Measurements from ENCODE around the gene SEC16A. TPM values are rescaled to one million over a fixed set of nuclear protein-coding genes. Genes with fewer than 3 reads are reported as not detected.

Gene SEC16A
- total RNA-seq, 4 donors from 2014 or later = 35.5 to 71.0 (median 50.5) TPM

DNA sequence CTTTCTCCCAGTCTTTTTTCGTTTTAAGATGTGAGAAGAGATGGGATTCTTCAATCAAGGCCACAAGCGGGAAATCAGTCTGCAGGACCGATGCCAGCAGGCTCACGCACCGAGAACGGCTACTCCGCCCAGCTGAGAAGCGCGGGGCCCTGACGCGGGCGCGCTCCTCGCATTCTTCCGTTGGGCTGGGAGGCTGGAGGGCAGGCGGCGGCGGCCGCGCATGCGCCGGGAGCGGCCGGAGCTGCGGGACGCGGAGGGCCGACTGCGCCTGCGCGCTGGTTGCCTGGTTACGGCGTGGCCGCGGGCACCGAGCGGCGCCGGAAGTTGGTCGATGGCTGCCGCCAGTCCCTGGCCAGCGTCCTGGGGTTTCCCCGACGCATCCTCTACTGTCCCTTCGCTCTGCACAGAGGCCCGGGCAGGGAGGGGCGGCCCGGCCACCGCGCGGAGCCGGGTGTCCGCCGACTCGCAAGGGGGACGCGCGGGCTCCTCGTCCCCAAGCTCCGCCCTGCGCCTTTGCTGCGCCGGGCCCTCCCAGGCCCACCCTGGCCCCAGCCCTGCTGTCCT, 831 bp upstream of the SEC16A start:
- peak; percentile 81 for ATAC-seq
- peaks cover 0 to 12% of the 10 kb centered on the region in 2 donors for H3K36me3 ChIP-seq
- WGBS, 2 donors (ENCODE audit: low coverage in 1 of 2) = no CpG with 5 or more reads among the region's 63 CpGs
- TF ChIP-seq EP300 (IDR thresholded peaks at IDR 0.05) = no peak
- TF ChIP-seq POLR2AphosphoS5 (IDR thresholded peaks at IDR 0.05) = no peak
- TF ChIP-seq POLR2A (IDR thresholded peaks at IDR 0.05) = peak; percentile 29 to 56
- TF ChIP-seq, protein P1, sequence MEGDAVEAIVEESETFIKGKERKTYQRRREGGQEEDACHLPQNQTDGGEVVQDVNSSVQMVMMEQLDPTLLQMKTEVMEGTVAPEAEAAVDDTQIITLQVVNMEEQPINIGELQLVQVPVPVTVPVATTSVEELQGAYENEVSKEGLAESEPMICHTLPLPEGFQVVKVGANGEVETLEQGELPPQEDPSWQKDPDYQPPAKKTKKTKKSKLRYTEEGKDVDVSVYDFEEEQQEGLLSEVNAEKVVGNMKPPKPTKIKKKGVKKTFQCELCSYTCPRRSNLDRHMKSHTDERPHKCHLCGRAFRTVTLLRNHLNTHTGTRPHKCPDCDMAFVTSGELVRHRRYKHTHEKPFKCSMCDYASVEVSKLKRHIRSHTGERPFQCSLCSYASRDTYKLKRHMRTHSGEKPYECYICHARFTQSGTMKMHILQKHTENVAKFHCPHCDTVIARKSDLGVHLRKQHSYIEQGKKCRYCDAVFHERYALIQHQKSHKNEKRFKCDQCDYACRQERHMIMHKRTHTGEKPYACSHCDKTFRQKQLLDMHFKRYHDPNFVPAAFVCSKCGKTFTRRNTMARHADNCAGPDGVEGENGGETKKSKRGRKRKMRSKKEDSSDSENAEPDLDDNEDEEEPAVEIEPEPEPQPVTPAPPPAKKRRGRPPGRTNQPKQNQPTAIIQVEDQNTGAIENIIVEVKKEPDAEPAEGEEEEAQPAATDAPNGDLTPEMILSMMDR (IDR thresholded peaks at IDR 0.05) = no peak
- H3K9me3 ChIP-seq = no peaks in the 10 kb centered on the region
- H3K4me3 ChIP-seq = peak overlapping the region; percentile 25 to 99
- H3K27me3 ChIP-seq = no peaks in the 10 kb centered on the region
- H3K27ac ChIP-seq = peak overlapping the region; percentile 75 to 100 (median 96)
- peaks cover 3 to 62% (median 20%) of the 10 kb centered on the region in 3 donors for H3K4me1 ChIP-seq

- TF ChIP-seq POLR2AphosphoS5 (IDR thresholded peaks at IDR 0.05) (no peak), EP300 (IDR thresholded peaks at IDR 0.05) (no peak), POLR2A (IDR thresholded peaks at IDR 0.05) (no peak)
- TF ChIP-seq, protein P1 (IDR thresholded peaks at IDR 0.05) = no peak
- Histone ChIP-seq H3K36me3 (peaks cover 0 to 27% of the 10 kb centered on the region in 2 donors), H3K4me3 (peak overlapping the region; percentile 99), H3K27me3 (no peaks in the 10 kb centered on the region), H3K9me3 (no peaks in the 10 kb centered on the region), H3K27ac (peak overlapping the region; percentile 99 to 100 (median 100)), H3K4me1 (peaks cover 3 to 56% (median 20%) of the 10 kb centered on the region in 3 donors)
- WGBS, 2 donors (ENCODE audit: low coverage in 1 of 2) = 0 to 1% methylated on average over 3 to 14 of the region's 39 CpGs
- no peak for ATAC-seq
Observed at GRCh38 chr9:136482046-136482792, 621 bp downstream of the SEC16A start.

DNA sequence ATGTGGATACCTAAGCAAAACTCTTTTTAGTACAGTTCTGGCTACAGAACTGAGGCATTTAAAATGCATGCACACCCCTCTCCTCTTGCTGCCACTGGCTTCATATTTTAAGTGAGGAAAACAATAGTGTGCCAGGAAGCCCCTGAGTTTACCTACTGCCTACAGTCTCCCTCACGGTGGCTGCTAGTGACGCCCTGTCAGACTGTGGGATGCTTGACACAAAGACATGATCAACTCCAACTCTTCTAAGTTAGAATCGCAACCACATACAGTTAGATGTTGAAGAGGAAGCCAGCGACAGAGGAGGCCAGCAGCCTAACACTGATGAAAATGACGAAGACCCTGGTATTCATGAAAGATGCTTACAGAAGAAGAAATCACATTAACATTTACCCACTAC, 1.3 kb downstream of the SEC16A start:
- H3K4me3 ChIP-seq = peak overlapping the region in 1 of 2 donors; percentile 99
- peaks cover 0 to 33% of the 10 kb centered on the region in 2 donors for H3K36me3 ChIP-seq
- H3K4me1 ChIP-seq = peaks cover 3 to 56% (median 20%) of the 10 kb centered on the region in 3 donors
- 48 to 80% methylated on average over 1 to 3 of the region's 5 CpGs for WGBS, 2 donors (ENCODE audit: low coverage in 1 of 2)
- no peaks in the 10 kb centered on the region for H3K9me3 ChIP-seq
- H3K27me3 ChIP-seq = no peaks in the 10 kb centered on the region
- TF ChIP-seq POLR2AphosphoS5 (IDR thresholded peaks at IDR 0.05) (no peak), EP300 (IDR thresholded peaks at IDR 0.05) (no peak), POLR2A (IDR thresholded peaks at IDR 0.05) (no peak)
- TF ChIP-seq, protein P1 (IDR thresholded peaks at IDR 0.05) = no peak
- peak overlapping the region in 2 of 4 donors; percentile 100 for H3K27ac ChIP-seq
- ATAC-seq = no peak

DNA sequence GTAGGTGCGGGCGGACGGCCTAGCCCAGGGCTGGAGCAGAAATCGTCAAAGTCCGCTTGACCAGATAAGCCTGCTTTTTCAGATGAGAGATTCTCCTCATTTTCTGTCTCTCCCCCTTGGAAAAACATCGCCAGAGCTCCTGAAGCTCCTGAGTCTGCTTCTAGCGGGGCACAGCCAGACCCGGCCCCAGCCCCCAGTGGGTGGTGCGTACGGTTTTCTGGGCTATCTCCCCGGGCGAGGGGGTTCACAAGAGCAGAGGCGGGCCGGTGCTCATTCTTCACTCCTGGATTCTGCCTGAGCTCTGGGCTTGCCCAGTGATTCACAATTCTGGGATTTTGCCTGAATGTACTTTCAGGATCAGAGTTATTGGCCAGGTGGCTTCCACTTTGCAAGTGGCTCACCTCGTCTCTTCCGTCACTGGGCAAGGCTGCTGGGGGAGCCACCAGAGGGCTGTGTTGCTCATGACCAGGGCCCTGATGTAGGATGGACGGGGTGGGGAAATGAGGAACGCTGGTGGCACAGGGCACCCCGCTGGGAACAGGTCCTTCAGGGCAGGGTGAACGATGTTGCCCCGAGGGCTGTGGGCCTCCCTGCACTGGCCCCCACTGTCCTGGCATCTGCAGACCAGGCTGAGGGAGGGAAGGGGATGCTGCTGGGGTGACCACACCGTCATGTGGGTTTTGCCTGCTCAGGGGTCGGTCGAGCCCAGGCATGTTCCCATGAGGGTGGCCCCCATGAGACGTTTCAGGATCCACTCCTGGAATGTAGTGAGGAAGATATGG, 6.3 kb downstream of the SEC16A start:
- WGBS, 2 donors (ENCODE audit: low coverage in 1 of 2) = 94% methylated on average over 6 of the region's 25 CpGs; no CpG with 5 or more reads in 1 of the 2 donors
- Histone ChIP-seq H3K9me3 (no peaks in the 10 kb centered on the region), H3K4me1 (peaks cover 0 to 28% (median 5%) of the 10 kb centered on the region in 3 donors), H3K27ac (no peak overlapping the region), H3K4me3 (no peak overlapping the region), H3K27me3 (no peaks in the 10 kb centered on the region), H3K36me3 (peaks cover 0 to 83% of the 10 kb centered on the region in 2 donors)
- no peak for ATAC-seq
- TF ChIP-seq EP300 (IDR thresholded peaks at IDR 0.05) = no peak
- TF ChIP-seq, protein P1 (IDR thresholded peaks at IDR 0.05) = no peak
- no peak for TF ChIP-seq POLR2A (IDR thresholded peaks at IDR 0.05)
- no peak for TF ChIP-seq POLR2AphosphoS5 (IDR thresholded peaks at IDR 0.05)
